Fibroblast of lung (primary cell): ENCODE measurements around the gene C13orf42. TPM values are rescaled to one million over a fixed set of nuclear protein-coding genes. Genes with fewer than 3 reads are reported as not detected.
A peak's percentile ranks its signal among the peaks of the same experiment; 100 is the strongest.

ENCODE experiments used
- DNase-seq, 2 donors: peaks; one replicate each; pipeline versions ENCODE4 v3.0.0 to v3.0.0-alpha.2; 2010; ENCODE audit warnings: low read depth in 2 of 2
- H2AFZ ChIP-seq: 2 replicates; pipeline ENCODE4 v1.5.1; 2012; ENCODE audit warnings: low read length, control low read depth, inconsistent platforms
- H3K27ac ChIP-seq: 2 replicates; pipeline ENCODE4 v1.5.1; 2011; ENCODE audit warnings: low read length, control low read depth; ENCODE audit not compliant: insufficient read depth
- H3K27me3 ChIP-seq: 2 replicates; pipeline ENCODE4 v1.5.1; 2011; ENCODE audit warnings: mild to moderate bottlenecking, low read length; ENCODE audit not compliant: control insufficient read depth, insufficient read depth
- H3K36me3 ChIP-seq: 2 replicates; pipeline ENCODE4 v1.5.1; 2011; ENCODE audit warnings: low read length; ENCODE audit not compliant: control insufficient read depth, insufficient read depth
- H3K4me1 ChIP-seq: 2 replicates; pipeline ENCODE4 v1.5.1; 2011; ENCODE audit warnings: low read length; ENCODE audit not compliant: control insufficient read depth, insufficient read depth; ENCODE audit errors: extremely low read depth
- H3K4me2 ChIP-seq: 2 replicates; pipeline ENCODE4 v1.5.1; 2011; ENCODE audit warnings: low read length, control low read depth; ENCODE audit not compliant: insufficient read depth; ENCODE audit errors: extremely low read depth
- H3K4me3 ChIP-seq, 4 experiments: fragments of 200-600 bp in 1 of 4; sonication (generic) in 1 of 4; replicated peaks in 1 of 4; 2 replicates each; pipeline ENCODE4 v1.5.1; 2011 to 2016; ENCODE audit warnings: low read length in 4 of 4, low read depth in 3 of 4, mild to moderate bottlenecking in 3 of 4, control low read depth in 2 of 4, inconsistent platforms in 1 of 4, mixed read lengths in 1 of 4; ENCODE audit not compliant: insufficient read depth in 1 of 4; ENCODE audit errors: control extremely low read depth in 1 of 4
- H3K79me2 ChIP-seq: 2 replicates; pipeline ENCODE4 v1.5.1; 2012; ENCODE audit warnings: mild to moderate bottlenecking, low read length, inconsistent platforms; ENCODE audit not compliant: control insufficient read depth, insufficient read depth
- H3K9ac ChIP-seq: 2 replicates; pipeline ENCODE4 v1.5.1; 2011; ENCODE audit warnings: mild to moderate bottlenecking, low read length, control low read depth; ENCODE audit not compliant: insufficient read depth
- H3K9me3 ChIP-seq: 2 replicates; pipeline ENCODE4 v1.5.1; 2012; ENCODE audit warnings: low read depth, low read length; ENCODE audit not compliant: control insufficient read depth, insufficient read depth
- H4K20me1 ChIP-seq: 2 replicates; pipeline ENCODE4 v1.5.1; 2011; ENCODE audit warnings: low read length; ENCODE audit not compliant: control insufficient read depth, insufficient read depth; ENCODE audit errors: extremely low read depth
- EZH2 ChIP-seq: IDR thresholded peaks from 2 replicates; pipeline ENCODE4 v1.5.1; 2012; ENCODE audit warnings: low read length, control low read depth, mild to moderate bottlenecking; ENCODE audit errors: missing control alignments
- polyA plus RNA-seq, 2 donors: library from polyadenylated mRNA; depleted of rRNA in 1 of 2; stranded (reverse) in 1 of 2; unstranded in 1 of 2; fragments of >200 nt; gene quantifications; 2 replicates each; pipeline ENCODE4 v1.2.1, GENCODE V29; 2011 to 2012; ENCODE audit warnings: missing spikeins in 1 of 2
- total RNA-seq: library from RNA; depleted of rRNA; stranded (reverse); fragments of >200 nt; gene quantifications from 2 replicates; pipeline ENCODE4 v1.2.1, GENCODE V29; 2014
- TF ChIP-seq, protein P1 (sequence below), 2 donors: IDR thresholded peaks in 1 of 2; conservative IDR thresholded peaks in 1 of 2; 1 replicate in 1 of 2; 2 replicates in 1 of 2; pipeline ENCODE4 v1.5.1; 2011 to 2012; ENCODE audit warnings: low read length in 2 of 2, control low read depth in 1 of 2, inconsistent platforms in 1 of 2, low read depth in 1 of 2, mild to moderate bottlenecking in 1 of 2

Gene C13orf42
- total and polyA plus RNA-seq, 2 donors (not counting 1 experiment from before 2014, with no cell fraction given) = not detected

DNA sequence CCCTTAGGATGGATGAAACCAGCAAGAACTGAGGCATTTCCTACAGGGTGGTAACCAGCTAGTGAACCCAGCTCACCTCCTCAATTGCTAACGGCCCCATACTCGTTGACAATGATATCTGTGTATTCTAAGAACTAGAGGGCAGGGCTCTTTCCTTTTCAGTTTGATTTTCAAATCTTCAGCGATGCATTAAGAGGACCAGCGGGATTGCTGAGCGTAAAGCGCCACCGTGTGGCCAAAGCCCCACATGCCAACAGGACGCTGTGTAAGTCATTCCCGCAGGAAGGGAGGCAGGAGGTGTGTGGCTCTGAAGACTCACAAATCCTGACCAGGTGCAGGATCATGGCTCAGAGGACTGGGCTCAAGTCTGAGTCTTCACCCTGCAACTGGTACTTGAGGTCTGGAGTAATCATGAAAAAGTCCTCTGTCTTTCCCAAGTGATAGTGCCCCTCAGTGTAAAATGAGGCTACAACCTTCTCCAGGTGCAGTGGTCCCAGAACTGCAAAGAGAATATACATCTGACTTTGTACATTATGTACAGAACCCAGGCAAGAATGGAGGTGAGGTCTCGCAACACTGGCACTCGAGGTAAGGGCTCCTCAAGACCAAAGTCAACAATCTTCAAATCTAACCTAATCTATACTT, 40.9 kb downstream of the C13orf42 start:
- Histone ChIP-seq H4K20me1 (no peaks in the 10 kb centered on the region), H3K27me3 (no peaks in the 10 kb centered on the region), H3K4me1 (no peaks in the 10 kb centered on the region), H2AFZ (peak overlapping the region; percentile 68), H3K4me2 (no peak overlapping the region), H3K36me3 (no peaks in the 10 kb centered on the region), H3K9ac (no peak overlapping the region), H3K9me3 (no peaks in the 10 kb centered on the region), H3K27ac (no peak overlapping the region), H3K79me2 (no peaks in the 10 kb centered on the region), H3K4me3 (no peak overlapping the region)
- TF ChIP-seq EZH2 = no peak
- TF ChIP-seq, protein P1, sequence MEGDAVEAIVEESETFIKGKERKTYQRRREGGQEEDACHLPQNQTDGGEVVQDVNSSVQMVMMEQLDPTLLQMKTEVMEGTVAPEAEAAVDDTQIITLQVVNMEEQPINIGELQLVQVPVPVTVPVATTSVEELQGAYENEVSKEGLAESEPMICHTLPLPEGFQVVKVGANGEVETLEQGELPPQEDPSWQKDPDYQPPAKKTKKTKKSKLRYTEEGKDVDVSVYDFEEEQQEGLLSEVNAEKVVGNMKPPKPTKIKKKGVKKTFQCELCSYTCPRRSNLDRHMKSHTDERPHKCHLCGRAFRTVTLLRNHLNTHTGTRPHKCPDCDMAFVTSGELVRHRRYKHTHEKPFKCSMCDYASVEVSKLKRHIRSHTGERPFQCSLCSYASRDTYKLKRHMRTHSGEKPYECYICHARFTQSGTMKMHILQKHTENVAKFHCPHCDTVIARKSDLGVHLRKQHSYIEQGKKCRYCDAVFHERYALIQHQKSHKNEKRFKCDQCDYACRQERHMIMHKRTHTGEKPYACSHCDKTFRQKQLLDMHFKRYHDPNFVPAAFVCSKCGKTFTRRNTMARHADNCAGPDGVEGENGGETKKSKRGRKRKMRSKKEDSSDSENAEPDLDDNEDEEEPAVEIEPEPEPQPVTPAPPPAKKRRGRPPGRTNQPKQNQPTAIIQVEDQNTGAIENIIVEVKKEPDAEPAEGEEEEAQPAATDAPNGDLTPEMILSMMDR (conservative IDR thresholded peaks at IDR 0.05 in 1 of 2, IDR thresholded peaks at IDR 0.05 in 1 of 2; ENCODE audit: low read depth in 1 of 2, low read length in 2 of 2) = peak; percentile 93 to 94
- peak; percentile 60 to 82 for DNase-seq

DNA sequence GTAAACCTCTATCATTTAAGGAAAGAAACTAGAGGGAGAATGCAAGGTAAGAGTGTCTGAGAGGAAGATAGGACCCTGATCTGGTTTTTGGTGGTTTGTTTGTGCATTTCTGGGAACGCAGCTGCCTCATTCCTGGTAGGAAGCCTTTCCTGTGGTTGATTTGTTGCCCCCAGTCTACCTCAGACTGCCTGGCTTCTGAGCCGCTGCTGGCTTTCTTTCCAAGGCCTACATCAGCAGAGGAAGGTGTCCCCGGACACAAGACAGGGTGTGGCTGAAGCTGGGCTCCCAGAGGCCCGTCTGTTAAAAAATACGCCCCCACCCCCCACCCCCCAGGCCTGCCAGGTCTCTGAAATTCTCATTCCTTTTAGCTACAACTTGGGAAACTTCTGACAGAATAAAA, 42.6 kb downstream of the C13orf42 start:
- H3K9ac ChIP-seq = no peak overlapping the region
- no peaks in the 10 kb centered on the region for H3K36me3 ChIP-seq
- no peaks in the 10 kb centered on the region for H3K27me3 ChIP-seq
- H3K9me3 ChIP-seq = no peaks in the 10 kb centered on the region
- TF ChIP-seq, protein P1 (conservative IDR thresholded peaks at IDR 0.05 in 1 of 2, IDR thresholded peaks at IDR 0.05 in 1 of 2; ENCODE audit: low read depth in 1 of 2, low read length in 2 of 2) = no peak
- TF ChIP-seq EZH2 = no peak
- H3K4me3 ChIP-seq = no peak overlapping the region
- H3K79me2 ChIP-seq = no peaks in the 10 kb centered on the region
- H3K4me1 ChIP-seq = no peaks in the 10 kb centered on the region
- no peaks in the 10 kb centered on the region for H4K20me1 ChIP-seq
- DNase-seq = no peak
- H2AFZ ChIP-seq = no peak overlapping the region
- H3K27ac ChIP-seq = no peak overlapping the region
- no peak overlapping the region for H3K4me2 ChIP-seq

GRCh38 chr13:51067706-51068105, 43.4 kb downstream of the C13orf42 start:
- H2AFZ ChIP-seq = no peak overlapping the region
- no peaks in the 10 kb centered on the region for H3K79me2 ChIP-seq
- no peak overlapping the region for H3K4me2 ChIP-seq
- H4K20me1 ChIP-seq = no peaks in the 10 kb centered on the region
- H3K9me3 ChIP-seq = no peaks in the 10 kb centered on the region
- TF ChIP-seq, protein P1 (conservative IDR thresholded peaks at IDR 0.05 in 1 of 2, IDR thresholded peaks at IDR 0.05 in 1 of 2; ENCODE audit: low read depth in 1 of 2, low read length in 2 of 2) = no peak
- no peak for TF ChIP-seq EZH2
- H3K27ac ChIP-seq = no peak overlapping the region
- H3K4me3 ChIP-seq = no peak overlapping the region
- no peak overlapping the region for H3K9ac ChIP-seq
- DNase-seq = no peak
- no peaks in the 10 kb centered on the region for H3K4me1 ChIP-seq
- H3K36me3 ChIP-seq = no peaks in the 10 kb centered on the region
- H3K27me3 ChIP-seq = no peaks in the 10 kb centered on the region
